Measurements from ENCODE around the gene ID3.

Gene ID3

DNA sequence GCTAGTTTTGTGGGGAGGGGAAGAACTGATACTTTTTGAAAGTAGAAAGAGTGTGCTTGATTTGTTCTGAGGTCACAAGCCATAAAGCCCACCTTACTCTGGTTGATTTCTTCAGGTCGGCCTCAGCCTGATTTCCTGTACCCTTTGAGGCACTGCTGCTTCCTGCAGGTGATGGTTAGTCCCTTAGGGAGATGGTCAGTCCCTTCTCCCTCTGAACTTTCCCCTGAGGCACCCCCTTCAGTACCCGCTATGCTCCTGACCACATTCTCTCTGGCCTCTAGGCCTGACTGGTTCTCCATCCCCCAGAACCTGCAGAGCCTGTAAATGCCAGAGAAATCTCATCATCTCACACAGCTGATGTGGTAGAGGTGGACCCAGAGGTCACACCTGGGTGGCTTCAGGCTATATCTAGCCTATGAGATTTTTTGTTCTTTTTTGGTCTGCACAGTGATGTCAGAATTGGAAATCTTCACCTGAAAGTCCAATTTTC is 15.0 kb upstream of the ID3 start:
- H3K4me3 ChIP-seq (replicated peaks; ENCODE audit: insufficient read depth, low read length), result no peak overlapping the region

DNA sequence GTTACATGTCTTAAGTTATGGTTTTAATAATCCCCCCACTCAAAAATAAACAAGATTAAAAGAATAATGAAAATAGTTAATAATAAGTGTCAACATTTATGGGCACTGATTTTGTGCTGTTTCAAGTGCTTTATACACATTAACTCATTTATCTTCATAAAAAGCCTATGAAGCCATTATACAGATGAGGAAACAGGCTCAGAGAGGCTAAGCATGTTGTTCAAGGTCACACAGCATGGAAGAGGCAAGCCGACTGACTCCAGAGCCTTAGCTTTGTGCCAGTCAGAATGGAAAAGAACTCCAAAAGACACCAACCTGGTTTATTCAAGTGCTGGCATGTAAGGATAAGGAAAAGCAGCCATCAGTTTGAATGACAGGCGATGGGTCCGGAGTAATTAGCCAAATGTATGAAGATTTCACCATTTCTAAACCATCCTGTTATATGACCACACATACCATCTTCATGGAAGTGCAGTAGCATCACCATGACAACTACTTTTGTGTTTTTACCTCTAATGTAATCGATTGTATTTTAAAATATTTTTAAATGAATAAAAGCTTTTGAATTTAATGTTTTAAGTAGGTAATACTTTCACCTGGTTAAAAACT is 14.4 kb upstream of the ID3 start:
- peaks cover 36% of the 10 kb centered on the region for H3K27me3 ChIP-seq (ENCODE audit: insufficient read depth, poor library complexity, severe bottlenecking)
- DNase-seq (ENCODE audit: low read depth in 1 of 2, low spot score in 1 of 2), result no peak
- TF ChIP-seq SPI1 (IDR thresholded peaks at IDR 0.05; ENCODE audit: borderline replicate concordance, low read depth), result no peak
- TF ChIP-seq, protein P1, sequence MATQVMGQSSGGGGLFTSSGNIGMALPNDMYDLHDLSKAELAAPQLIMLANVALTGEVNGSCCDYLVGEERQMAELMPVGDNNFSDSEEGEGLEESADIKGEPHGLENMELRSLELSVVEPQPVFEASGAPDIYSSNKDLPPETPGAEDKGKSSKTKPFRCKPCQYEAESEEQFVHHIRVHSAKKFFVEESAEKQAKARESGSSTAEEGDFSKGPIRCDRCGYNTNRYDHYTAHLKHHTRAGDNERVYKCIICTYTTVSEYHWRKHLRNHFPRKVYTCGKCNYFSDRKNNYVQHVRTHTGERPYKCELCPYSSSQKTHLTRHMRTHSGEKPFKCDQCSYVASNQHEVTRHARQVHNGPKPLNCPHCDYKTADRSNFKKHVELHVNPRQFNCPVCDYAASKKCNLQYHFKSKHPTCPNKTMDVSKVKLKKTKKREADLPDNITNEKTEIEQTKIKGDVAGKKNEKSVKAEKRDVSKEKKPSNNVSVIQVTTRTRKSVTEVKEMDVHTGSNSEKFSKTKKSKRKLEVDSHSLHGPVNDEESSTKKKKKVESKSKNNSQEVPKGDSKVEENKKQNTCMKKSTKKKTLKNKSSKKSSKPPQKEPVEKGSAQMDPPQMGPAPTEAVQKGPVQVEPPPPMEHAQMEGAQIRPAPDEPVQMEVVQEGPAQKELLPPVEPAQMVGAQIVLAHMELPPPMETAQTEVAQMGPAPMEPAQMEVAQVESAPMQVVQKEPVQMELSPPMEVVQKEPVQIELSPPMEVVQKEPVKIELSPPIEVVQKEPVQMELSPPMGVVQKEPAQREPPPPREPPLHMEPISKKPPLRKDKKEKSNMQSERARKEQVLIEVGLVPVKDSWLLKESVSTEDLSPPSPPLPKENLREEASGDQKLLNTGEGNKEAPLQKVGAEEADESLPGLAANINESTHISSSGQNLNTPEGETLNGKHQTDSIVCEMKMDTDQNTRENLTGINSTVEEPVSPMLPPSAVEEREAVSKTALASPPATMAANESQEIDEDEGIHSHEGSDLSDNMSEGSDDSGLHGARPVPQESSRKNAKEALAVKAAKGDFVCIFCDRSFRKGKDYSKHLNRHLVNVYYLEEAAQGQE (IDR thresholded peaks at IDR 0.05; ENCODE audit: insufficient replicate concordance, low read depth), result no peak
- no peak for TF ChIP-seq POLR2AphosphoS5 (IDR thresholded peaks at IDR 0.05; ENCODE audit: low read depth)
- no peak for TF ChIP-seq GABPA (IDR thresholded peaks at IDR 0.05; ENCODE audit: low read depth)
- TF ChIP-seq, protein P2, sequence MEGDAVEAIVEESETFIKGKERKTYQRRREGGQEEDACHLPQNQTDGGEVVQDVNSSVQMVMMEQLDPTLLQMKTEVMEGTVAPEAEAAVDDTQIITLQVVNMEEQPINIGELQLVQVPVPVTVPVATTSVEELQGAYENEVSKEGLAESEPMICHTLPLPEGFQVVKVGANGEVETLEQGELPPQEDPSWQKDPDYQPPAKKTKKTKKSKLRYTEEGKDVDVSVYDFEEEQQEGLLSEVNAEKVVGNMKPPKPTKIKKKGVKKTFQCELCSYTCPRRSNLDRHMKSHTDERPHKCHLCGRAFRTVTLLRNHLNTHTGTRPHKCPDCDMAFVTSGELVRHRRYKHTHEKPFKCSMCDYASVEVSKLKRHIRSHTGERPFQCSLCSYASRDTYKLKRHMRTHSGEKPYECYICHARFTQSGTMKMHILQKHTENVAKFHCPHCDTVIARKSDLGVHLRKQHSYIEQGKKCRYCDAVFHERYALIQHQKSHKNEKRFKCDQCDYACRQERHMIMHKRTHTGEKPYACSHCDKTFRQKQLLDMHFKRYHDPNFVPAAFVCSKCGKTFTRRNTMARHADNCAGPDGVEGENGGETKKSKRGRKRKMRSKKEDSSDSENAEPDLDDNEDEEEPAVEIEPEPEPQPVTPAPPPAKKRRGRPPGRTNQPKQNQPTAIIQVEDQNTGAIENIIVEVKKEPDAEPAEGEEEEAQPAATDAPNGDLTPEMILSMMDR (IDR thresholded peaks at IDR 0.05; ENCODE audit: insufficient read depth, low read length), result no peak
- no peak overlapping the region for H3K4me3 ChIP-seq (replicated peaks; ENCODE audit: insufficient read depth, low read length)
- no peak overlapping the region for H3K27ac ChIP-seq (replicated peaks)

More for the DNA sequence above, 15.0 kb upstream of the ID3 start:
- DNase-seq (ENCODE audit: low read depth in 1 of 2, low spot score in 1 of 2), result no peak
- Histone ChIP-seq H3K27me3 (ENCODE audit: insufficient read depth, poor library complexity, severe bottlenecking) (peaks cover 29% of the 10 kb centered on the region), H3K27ac (replicated peaks) (no peak overlapping the region)
- TF ChIP-seq GABPA (IDR thresholded peaks at IDR 0.05; ENCODE audit: low read depth) (no peak), SPI1 (IDR thresholded peaks at IDR 0.05; ENCODE audit: borderline replicate concordance, low read depth) (no peak), POLR2AphosphoS5 (IDR thresholded peaks at IDR 0.05; ENCODE audit: low read depth) (no peak)
- TF ChIP-seq, protein P1 (IDR thresholded peaks at IDR 0.05; ENCODE audit: insufficient replicate concordance, low read depth), result no peak
- TF ChIP-seq, protein P2 (IDR thresholded peaks at IDR 0.05; ENCODE audit: insufficient read depth, low read length), result no peak

DNA sequence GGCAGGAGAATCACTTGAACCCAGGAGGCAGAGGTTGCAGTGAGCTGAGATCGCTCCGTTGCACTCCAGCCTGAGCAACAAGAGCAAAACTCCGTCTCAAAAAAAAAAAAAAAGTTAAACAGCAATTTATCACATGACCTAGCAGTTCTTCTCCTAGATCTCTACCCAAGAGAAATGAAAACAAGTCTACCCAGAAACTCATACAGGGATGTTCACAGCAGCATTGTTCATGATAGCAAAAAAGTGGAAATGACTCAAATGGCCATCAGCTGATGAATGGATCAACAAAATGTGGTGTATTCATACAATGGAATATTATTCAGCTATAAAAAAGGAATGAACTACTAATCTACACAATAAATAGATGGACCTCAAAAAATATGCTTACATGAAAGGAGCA is 12.2 kb upstream of the ID3 start:
- TF ChIP-seq, protein P2 (IDR thresholded peaks at IDR 0.05; ENCODE audit: insufficient read depth, low read length), result no peak
- TF ChIP-seq GABPA (IDR thresholded peaks at IDR 0.05; ENCODE audit: low read depth), result no peak
- TF ChIP-seq, protein P1 (IDR thresholded peaks at IDR 0.05; ENCODE audit: insufficient replicate concordance, low read depth), result no peak
- no peak for TF ChIP-seq POLR2AphosphoS5 (IDR thresholded peaks at IDR 0.05; ENCODE audit: low read depth)
- no peak for TF ChIP-seq SPI1 (IDR thresholded peaks at IDR 0.05; ENCODE audit: borderline replicate concordance, low read depth)
- DNase-seq (ENCODE audit: low read depth in 1 of 2, low spot score in 1 of 2), result no peak
- H3K27ac ChIP-seq (replicated peaks), result no peak overlapping the region
- H3K27me3 ChIP-seq (ENCODE audit: insufficient read depth, poor library complexity, severe bottlenecking), result peaks cover 38% of the 10 kb centered on the region
- H3K4me3 ChIP-seq (replicated peaks; ENCODE audit: insufficient read depth, low read length), result no peak overlapping the region
